NCI-H1105 treated with DMSO at 0.1 percent for 48 hours (cell line): ENCODE measurements around the gene ALDH16A1.

Experiments used
- DNase-seq: peaks from one replicate; lab custom pipeline; 2025; lab: John Stamatoyannopoulos, UW

Gene ALDH16A1

DNA sequence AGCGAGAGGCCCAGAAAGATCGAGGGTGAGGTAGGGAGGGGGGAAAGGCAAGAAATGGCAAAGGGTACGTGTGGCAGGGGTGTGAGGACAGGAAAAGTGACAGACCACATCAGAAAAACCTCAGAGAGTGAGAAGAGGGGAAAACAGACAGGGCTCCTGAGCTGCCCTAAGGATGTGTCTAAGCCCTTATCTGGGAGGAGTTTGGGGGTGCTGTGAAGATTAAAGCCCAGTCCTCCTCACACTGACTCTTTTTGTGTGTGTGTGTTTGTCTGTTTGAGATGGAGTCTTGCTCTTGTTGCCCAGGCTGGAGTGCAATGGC is 29.1 kb upstream of the ALDH16A1 start:
- no peak for DNase-seq

DNA sequence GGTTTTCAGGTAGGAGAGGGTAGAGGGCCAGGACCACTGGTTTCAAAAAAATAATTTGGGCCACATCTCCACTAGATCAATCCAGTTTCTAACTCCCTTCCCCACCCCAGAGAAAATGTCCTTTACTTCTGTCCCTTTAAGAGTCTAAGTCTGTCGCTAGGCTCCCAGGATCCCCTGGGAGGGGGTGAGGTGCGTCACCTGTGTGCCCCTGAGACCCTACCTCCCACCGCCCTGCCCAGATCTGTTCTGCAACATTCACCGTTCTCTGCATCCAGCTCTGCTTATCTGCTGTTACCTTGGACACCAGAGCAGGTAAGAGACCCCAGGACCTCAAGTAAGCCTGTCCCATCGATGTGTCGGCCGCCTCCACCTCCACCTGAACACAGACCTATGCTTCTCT is 27.8 kb upstream of the ALDH16A1 start, which contains the start of gene GFY:
Gene GFY, plus strand, starts transcription at position 211 of the 400 bp plus-strand sequence. CDS start 1,043 bp downstream, outside the sequence.
- no peak for DNase-seq

DNA sequence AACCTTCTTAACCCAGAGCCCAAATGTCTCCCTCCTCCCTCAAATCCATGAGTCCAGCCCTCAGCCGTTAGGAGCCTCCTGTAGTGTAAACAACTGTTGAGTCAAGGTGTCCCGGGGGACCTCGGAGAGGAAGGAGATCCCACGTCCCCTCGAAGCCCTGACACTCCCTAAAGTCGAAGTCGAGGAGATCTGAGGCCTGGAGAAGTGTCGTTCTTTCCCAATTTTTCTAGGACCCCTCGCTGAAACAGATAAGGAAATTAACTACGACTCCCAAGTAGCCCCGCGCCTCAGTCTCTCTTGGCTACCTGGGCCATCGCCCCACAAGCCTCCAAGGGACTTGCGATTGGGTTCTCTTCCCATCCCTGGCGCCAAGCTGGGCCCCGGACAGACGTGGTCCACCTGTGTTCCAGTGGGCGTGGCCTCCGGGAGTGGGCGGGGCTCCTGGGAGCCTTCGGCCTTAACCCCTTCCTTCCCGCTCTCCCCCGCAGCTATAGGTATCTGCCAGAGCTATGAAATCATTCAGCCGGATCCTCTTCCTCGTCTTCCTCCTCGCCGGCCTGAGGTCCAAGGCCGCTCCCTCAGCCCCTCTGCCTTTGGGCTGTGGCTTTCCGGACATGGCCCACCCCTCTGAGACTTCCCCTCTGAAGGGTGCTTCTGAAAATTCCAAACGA is 27.0 kb upstream of the ALDH16A1 start:
- DNase-seq: no peak

DNA sequence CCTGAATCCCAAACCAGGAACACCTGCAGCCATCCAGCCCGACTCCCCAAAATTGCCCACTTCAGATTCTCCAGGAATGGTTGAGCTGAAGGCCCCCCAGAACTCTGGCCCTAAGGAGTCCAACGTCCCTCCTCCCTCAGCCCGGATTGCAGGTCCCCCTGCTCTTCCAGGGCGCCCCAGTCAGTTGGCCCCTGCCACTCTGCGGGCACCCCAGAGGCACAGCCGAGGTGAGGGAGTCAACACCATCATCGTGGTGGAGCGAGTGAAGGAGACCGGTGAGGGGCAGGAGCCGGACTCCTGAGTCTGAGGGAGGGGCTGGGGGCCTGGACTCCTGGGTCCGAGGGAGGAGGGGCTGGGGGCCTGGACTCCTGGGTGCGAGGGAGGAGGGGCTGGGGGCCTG is 25.7 kb upstream of the ALDH16A1 start:
- no peak for DNase-seq

DNA sequence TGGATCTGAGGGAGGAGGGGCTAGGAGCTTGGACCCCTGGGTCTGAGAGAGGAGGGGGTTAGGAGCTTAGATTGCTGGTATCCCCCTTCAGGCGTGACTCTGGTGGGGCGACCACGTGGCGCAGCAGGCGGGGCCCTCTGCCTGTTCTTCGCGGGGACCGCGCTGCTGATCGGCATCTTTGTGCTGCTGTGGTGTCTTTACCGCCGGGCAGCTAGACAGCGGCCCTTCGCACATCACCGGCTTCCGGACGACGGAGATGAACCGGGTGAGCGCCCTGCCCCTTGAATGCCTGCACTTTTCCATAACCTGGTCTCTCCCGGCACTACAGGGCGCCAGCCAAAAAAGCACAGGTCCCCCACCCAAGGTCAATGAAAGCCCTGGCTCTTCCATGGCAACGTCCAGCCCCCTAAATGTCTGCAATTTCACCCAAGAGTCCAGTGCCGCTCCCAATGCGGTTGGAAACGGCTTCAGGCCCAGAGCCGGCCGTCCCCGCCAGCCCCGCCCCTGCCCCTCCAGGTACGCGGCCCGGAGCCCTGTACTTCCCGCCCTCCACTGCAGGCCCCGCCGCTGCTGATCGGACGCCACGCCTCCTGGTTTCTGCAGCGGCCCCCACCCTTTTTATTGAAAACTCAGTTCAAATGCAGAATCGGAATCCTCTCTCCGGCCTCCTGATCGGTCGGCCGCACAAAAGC is 25.0 kb upstream of the ALDH16A1 start:
- DNase-seq: no peak

DNA sequence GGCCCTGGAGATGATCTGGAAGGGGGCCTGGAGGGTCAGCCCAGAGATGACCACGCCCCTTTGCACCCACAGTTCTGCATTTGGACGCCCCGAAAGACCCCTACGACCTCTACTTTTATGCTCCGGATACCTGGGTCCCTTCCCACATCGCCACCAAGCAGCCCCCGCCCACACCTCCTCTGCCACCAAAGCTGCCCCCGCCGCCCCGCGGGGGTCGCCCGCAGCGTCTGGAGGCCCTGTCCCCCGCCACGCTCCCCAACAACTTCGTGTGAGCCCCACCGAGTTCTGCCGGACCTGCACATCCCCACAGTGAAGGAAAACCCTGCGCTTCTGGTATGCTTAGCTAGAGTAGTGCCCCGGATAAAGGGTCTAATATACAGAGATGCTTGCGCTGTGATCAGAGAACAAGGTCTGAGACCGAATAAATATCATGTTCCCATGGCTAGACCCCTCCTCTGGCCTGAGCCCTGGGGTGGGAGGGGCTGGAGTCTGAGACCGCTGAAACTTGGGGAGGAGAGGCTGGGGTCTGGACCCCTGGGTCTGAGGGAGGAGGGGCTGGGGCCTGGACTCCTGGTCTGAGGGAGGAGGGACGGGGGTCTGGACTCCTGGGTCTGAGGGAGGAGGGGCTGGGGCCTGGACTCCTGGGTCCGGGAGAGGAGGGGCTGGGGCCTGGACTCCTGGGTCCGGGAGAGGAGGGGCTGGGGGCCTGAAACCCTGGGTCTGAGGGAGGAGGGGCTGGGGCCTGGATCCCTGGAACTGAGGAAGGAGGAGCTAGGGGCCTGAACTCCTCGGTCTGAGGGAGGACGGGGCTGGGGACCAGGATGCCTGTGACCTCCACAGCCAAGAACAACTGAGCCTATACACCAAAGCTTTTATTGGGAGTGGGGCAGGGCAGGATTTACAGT is 24.2 kb upstream of the ALDH16A1 start:
- no peak for DNase-seq

DNA sequence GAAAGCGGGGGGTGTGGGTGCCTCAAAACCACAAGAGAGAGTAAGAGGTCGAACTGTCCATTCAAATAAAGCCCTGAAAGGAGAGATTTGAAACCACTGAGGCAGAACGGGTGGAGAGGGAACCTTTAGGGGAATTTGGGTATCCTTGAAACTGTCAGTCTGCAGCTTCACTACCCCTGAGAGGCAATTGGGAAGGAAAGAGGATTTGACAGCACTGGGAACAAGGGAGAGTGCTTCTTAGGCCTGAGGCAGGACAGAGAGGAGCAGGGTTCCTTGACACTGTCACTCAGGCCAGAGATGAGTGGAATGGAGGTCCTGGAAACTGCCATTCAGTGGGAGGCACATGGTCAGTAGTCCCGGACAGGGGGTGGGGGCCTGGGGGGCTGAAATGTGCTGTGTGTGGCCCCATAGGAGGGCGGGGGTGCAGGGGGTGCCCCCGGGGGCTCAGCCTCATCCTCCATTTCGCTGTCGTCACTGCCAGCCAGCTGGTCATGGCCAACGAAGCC is 22.8 kb upstream of the ALDH16A1 start:
- no peak for DNase-seq

DNA sequence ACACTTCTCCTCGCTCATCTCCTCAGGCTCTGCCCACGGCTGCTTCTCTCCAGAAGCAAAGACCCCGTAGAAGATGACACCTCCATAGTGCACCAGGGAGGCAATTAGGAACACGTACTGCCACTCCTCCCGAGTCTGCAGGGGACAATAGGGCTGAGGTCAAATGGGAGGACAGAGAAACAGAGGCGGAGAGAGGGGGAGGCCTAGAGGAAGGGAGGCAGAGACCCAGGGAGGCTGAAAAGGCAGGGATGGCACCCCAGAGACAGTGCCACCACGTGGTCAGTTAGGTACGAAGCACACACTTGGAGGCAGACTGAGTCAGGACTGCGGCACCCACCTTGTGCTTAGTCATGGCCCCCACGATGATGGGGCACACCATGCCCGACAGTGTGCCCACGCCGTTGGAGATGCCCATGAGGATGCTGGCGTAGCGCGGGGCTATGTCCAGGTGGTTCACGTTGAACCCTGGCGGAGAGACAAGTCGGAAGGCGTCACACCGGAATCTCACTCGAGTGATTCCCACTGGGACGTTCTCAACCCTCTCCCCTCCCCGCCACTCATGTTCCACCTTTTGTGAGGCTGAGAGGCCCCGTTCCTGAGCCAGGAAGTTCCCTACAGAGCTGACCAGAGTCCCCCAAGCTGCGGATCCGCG is 22.2 kb upstream of the ALDH16A1 start:
- DNase-seq: no peak

DNA sequence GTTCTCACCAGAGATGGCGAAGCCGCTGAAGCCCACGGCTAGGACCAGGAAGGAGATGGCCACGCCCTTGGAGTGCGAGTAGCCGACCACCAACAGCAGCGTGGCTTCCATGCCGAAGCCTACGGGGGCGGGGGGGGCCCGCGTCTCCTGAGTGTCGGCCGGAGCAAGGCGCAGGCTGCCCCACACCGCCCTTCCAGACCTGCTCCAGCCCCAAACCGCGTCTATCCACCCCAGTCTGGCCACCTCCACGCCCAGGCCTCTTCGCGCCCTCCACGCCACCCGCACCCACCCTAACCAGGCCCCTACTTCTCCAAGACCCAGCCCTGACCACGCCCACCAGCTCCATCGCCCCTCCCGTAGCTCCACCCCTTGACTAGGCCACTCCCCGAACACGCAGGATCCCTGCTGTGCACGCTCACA is 21.7 kb upstream of the ALDH16A1 start:
- DNase-seq: no peak

DNA sequence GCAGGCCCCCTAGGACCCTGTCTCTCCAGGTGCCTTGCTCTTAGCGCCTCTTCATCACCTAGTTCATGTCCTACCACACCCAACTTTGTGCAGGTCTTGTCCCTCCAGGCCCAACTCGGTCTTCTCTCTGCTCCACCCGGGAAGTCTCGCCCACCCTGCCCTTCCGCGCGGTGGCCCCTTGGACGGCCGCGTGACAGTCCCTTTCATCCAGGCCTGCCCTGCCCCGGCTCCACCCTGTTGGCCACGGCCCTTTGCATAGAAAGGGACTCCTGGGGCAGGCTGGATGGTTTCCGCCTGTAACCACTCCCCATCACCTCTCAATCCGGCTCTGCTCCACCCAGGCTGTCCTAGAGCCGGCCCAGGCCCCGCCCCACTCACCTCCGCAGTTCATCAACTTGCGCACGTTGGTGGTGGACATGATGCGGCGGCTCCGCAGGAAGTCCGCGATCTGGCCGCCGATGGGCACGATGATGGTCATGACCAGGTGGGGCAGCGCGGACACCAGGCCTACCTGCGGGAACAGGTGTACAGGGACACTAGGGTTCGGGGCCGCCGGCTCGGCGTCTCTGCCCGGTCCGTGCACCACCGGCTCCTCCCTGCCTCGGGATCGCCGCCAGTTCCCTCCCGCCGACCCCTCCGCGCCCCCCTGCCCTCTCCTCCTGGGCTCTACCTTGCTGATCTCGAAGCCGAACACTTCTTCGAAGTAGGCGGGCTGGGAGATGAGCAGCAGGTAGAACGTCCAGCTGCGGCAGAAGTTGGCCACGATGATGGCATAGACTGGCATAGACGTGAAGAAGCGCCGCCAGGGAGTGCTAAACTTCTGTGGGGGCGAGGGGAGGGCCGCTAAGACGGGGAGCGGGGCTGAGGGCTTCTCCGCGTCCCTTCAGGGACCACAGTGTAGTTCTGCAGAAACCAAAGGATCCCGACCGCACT is 20.6 kb upstream of the ALDH16A1 start:
- DNase-seq: no peak

DNA sequence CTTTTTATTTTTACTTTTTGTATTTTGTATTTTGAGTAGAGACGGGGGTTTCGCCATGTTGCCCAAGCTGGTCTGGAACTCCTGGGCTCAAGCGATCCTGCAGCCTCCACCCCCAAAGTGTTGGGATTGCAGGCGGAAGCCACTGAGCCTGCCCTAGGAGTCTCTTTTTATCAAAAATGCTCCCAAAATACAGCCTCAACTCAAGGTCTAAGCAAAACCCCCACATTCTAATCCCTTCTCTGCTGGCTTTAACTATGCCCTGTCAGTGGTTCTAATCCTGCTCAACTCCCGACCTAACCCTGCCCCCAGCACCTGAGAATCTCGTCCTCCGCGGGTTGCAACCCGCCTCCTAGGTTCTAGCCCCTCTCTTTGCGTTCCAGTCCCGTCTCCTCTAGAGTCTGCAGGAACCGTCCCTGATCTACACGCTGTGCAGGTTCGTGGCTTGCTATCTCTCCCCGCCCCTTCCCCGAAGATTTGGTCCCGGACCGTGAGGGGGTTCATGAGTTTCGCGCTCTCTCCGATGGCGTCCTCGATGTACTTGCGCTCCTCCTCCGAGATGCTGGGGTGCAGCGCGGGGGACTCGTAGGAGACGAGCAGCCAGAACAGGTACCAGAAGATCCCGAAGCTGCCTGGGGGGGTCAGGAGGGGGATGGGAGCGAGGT is 19.7 kb upstream of the ALDH16A1 start:
- DNase-seq: no peak

DNA sequence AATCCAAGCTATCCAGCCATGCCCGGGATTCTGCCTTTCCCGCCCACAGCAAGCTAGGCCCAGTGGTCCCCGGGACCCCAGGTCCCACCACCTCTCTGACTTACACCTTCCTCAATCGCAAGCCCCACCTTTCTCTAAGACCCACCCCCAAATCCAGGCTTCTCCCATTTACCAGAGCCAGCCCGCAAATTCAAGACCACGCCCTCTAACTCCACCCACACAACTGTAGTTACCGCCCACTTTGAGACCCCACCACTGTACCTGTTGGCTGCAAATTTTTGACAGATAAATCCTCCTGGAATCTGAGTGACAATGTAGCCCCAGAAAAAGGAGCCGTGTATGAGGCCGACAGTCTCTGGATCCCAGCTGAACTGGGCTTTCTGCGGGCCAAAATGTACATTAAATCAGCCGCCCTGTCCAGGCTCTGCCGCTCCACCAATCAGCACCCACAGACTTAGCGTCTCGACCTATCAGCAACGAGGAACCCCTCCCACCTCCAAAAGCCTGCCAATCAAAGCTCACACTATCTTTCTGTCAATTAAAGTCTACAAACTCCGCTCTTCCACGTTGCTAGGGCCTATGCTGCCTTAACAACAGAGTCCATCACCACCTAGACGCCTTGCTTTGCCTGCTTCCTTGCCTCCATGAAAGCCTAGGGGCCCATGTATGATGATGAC is 18.0 kb upstream of the ALDH16A1 start:
- DNase-seq: no peak

DNA sequence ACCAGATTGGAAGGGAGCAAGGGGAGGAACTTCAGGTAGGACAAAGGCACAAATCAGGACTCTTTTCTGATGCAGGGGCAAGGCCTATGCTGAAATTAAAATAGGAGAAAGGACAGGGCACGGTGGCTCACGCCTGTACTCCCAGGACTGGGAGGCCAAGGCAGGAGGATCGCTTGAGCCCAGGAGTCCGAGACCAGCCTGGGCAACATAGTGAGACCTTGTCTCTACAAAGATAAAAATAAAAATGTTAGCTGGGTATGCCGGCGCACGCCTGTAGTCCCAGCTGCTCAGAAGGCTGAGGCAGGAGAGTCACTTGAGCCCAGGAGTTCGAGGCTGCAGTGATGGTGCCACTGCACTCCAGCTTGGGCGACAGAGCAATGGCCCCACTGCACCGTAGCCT is 17.4 kb upstream of the ALDH16A1 start:
- no peak for DNase-seq

DNA sequence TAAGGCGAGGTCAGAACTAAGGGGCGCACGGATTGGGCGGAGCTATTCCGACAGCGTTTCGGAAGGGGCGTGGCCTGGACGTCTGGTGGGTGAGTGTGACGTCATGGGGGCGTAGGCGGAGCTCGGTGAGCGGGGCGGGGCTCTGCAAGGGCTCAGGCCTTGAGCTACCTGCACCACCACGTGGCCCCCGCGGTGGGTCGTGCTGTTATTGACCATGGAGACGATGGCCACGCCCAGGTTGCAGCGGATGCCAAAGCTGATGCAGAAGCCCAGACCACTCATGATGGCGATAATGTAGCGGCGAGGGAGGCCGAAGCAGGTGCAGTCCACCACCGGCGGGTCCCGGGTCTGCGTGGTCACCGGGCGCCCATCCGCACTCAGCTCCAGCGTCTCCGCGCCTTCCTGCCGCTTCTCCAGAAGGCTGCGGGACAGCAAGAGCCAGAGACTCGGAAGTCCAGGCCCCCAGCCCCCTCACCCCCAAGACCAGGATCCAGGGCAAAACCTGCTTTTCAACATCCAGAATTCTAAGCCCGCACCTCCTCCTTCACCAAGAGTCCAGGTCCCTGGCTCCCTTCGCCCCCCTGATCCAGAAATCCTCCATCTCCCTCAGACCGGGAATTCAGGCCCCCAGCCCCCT is 16.5 kb upstream of the ALDH16A1 start:
- no peak for DNase-seq

DNA sequence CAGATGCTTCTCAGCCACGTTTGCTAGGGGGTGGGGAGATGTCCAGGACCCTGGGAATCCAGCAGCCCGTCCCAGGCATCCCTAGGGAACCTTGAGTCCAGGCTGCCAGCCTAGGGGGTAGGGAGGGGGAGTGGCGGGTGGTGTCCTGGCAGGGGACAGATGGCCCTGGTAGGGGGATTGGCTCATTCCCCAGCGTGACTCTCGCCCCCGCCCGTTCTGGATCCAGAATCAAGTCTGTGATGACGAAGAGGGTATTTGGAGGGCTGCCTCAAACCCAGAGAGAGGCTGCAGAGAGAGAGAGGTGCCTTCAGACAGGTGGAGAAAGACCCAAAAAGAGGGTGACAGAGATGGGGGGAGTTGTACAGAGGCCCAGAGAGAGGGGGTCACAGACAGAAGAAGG is 15.8 kb upstream of the ALDH16A1 start:
- no peak for DNase-seq

DNA sequence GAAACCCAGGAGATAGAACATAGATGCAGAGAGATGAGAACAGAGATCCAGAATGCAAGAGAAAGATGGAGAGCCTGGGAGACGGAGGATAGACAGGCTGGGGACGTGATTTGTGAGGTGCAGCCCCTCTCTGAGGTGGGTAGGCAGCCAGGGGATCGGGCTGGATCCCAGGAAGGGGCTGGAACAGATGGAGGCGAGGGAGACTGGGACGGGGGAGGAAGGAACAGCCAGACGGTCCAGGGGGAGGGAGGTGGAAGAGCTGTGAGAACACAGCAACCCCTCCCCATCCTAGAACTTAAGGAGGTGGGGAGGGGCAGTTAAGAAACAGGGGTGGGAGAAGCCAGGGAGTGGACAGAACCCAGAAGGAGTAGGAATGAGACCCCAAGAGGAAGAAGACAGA is 14.8 kb upstream of the ALDH16A1 start:
- DNase-seq: no peak

DNA sequence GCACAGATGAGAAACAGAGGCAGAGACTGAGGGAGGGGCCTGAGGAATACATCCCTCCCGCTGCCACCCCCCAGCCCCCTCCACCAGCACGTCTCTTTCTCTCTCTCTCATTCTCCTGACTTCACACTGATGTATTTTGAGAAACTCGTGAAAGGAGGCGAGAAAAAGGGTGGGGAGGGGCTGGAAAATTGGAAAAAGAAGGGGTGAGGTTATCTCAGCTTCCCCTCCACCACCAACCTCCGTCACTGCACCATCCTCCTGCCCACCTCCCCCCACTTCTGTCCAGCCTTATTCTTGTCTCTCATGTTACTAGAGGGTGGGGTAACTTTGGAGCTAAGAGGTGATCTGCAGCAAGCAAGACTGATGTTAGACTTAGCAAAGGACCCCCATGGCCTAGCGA is 13.2 kb upstream of the ALDH16A1 start:
- DNase-seq: no peak

DNA sequence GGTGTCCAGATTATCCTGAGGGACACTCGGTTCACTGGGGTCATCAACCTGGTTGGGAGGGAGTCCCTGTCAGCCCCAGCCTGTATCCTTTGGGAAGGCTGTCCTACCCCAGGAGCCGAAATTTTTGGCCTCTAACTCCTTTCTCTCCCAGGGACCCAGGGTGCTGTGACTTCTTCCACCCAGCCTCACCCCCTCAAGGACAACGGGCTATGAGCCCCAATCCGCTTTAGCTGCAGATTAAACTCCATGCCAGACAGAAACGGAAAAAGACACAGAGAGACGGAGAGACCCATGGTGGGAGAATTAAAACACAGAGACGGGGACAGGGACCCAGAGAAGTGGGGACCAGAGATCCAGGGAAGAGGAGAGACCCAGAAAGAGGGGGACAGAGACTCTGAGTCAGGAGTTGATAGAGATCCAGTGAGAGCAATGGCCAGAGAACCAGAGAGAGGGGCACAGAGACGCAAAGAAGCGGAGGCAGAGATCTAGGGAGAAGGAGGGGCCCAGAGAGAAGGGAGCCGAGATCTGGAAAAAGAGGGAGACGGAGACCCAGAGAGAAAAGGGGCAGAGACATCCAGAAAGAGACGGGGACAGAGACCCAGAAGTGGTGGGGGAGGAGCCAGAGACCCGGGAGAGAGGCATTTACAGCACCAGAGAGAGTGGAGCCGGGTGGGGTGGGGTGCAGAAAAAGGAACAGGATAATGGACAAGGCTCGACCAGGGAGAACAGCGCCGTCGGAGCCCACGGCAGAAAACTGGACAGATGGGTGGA is 12.4 kb upstream of the ALDH16A1 start:
- no peak for DNase-seq
